GDM1 (cell line): ENCODE data around the gene TREH.
A peak's percentile ranks its signal among the peaks of the same experiment; 100 is the strongest.

Source experiments
- DNase-seq: peaks from one replicate; lab custom pipeline; 2025; lab: John Stamatoyannopoulos, UW

The TREH gene

DNA sequence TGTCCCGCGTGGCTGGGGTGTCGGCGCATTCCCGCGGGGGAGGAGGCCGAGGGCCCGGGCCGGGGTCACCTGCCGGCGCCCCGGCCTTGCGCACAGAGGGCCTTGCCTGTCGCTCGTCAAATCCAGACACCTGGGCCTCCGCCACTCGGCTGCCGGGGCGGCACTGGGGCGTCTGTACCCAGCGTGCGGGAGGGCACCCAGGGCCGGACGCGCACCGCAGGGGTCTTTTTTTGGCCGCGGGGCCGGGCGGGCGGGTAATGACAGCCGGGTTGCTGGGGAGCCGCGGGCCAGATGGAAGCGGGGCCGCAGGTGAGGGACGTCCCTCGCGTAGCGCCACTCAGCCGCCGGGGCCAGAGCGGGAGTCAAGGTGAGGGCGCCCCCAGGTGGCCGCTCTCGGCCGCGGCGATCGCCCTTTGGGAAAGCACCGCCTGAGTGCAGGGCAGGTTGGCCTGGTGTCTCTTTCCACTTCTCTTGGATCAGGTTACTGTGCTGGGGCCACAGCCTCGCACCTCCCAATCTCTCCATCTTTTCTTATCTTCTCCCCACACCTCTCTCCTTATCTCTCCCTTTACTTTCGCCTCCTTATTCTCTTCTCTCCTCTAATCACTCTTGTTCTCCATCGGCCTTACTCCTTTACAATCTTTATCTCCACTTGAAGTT lies 68.5 kb downstream of the TREH start:
- no peak for DNase-seq

DNA sequence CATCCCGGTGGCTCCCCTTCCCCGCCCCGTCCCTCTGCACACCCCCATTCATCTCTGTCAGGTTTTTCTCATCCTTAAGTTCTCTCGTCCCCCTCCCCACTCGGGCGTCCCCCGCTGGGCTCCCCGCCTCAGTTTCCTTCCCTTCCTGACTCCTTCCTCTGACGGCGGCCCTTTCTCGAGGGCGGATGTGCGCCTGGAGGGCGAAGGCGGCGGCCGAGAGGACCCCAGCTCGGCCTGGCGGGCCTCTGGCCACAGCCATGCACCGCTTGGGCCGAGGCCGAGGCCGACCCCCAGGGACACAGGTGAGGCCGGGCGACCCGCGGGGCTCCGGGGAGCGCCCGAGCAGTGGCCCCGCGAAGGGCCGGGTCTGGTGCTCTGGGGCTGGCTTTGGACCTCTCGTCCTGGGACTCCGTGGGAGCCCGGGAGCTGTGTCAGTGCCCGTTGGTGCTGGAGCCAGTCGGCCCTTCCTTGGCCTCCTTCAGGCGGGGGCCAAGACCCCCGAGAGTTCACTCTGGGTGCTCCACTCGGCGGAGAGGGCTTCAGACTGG lies 69.2 kb downstream of the TREH start:
- no peak for DNase-seq

DNA sequence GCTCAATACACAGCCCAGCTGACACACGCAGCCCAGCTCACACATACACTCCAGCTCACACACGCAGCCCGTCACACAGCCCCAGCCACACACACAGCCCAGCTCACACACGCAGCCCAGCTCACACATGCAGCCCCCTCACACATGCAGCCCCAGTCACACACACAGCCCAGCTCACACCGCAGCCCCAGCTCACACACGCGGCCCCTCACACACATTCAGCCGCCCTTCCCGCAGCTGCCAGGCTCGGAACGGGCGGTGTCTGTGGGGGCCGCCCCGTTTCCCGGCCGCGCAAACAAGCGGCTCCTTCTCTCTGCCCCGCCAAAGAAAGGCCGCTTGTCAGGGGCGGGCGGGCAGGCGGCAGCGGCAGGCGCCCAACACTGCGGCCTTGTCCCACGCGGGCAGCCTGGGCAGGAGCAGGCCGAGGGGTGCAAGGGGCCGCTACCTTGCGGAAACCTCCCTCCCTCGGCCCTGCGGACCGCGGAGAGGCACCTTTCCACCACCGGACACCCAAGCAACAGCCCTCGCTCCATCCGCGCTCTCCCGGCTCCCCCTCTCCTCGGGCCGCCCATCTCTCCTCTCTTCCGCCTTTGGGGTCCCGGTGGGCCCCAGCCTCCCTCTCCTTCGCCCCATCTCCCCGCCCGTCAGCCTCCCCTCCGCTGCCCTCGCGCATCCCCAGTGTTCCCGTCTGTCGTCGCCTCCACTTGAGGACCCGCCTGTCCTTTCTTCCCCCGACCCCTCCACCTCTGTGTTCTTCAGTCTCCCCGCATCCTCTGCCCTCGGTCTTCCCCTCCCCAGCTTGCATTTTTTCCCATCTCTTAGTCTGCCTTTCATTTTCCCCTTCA lies 69.8 kb downstream of the TREH start:
- DNase-seq = no peak

DNA sequence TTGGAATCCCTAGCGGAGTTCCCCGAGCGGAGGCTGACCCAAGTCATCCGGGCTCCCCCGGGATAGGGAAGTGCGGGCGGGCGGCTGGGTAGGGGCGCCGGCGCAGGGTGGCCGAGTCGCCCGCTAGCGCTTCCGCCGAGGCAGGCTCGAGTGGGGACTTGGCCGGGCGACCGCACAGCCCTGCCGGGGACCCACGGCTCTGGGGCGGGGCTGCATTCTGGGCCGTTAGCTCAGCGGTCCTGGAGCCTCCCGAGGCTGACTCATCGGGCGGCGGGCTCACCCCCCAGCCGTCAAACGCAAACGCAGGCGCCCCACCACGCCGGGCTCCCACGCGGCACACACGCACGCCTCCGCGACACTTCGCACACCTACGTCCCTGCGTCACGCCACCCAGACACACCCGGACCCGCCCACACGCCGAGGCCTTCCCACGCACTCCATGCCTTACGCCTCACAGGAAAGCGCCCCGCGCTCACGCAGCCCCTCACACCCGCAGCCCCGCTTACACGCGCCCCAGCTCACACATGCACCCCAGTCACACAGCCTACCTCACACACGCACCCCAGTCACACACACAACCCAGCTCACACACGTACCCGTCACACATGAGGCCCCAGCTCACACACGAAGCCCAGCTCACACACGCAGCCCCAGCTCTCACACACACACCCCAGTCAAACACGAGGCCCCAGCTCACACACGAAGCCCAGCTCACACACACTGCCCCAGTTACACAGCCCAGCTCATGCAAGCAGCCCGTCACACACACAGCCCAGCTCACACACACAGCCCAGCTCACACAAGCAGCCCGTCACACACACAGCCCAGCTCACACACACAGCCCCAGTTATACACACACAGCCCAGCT lies 70.9 kb downstream of the TREH start:
- DNase-seq = no peak

DNA sequence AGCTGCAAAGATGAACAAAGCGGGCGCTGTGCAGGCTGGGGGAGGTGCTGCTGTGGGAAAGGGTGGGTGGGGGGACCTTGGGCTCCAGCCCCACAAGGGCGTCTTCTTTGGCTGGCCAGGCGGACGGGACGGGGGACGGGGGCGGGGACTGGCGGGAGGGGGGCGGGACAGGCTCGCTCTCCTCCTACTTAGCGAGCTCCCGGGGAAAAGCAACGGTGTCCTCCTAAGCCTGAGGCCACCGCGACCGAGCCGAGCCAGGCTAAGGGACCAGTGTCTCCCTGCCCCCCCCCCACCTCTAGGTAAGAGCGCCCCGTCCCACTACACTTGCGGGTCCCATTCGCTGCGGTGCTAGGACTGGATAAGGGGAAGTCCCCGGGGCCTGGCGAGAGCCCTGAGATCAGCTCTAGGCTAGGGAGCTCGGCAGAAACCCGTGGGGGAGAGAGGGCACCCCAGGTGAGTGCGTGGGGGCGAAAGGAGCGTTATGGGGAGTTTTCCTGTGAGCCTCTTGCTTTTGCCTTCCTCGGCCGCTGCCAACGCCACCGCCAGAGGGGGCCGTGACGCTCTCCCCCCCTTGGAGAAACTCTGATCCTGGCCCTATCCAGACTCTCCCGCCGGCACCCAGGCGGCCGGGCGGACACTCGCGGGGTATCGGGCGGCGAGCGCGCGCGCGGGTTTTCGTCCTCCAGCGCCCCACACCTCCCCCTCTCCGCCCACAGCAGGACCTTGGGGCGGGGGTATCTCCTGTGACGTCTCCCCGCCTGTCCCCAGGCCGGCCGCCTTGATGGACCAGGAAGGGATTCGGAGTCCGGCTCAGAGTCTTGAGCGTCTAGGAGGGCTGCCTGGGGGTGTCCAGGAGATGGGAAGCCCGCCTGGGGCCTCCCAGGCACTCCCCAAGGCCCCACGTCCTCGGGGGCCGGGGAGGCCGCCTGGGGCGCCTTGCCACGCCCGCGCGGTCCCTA lies 71.8 kb downstream of the TREH start, which contains the start of gene PHLDB1:
PHLDB1 (plus strand) TSS at position 215 of the 959 bp plus-strand sequence. CDS start 6,222 bp downstream, outside the sequence.
- DNase-seq = peak; percentile 25
